B cell (primary cell): ENCODE results near the gene PRPF40A. TPM values are rescaled to one million over a fixed set of nuclear protein-coding genes. Genes with fewer than 3 reads are reported as not detected.

Experiments
- ATAC-seq: fragments of 200-7000 bp; cut with Tn5 transposase; one replicate; pipeline ENCODE4 v1.10.0; 2021; ENCODE audit warnings: low read depth, mild to moderate bottlenecking, moderate number of reproducible peaks, moderate library complexity
- CTCF ChIA-PET: fragments of 350-600 bp; sonication (Branson Sonifier 250); formaldehyde crosslinking; loops from one replicate; lab custom pipeline; 2021; ENCODE audit warnings: antibody characterized with exemption, inconsistent platforms; lab: Charles Lee
- POLR2A ChIA-PET: fragments of 350-600 bp; sonication (Branson Sonifier 250); formaldehyde crosslinking; loops from one replicate; lab custom pipeline; 2021; ENCODE audit warnings: antibody characterized with exemption; lab: Charles Lee
- DNase-seq: peaks from one replicate; pipeline ENCODE4 v3.0.0; 2013
- H2AFZ ChIP-seq: 2 replicates; pipeline ENCODE4 v1.6.1; 2012; ENCODE audit warnings: mild to moderate bottlenecking, low read depth, low read length; ENCODE audit not compliant: insufficient read depth, poor library complexity, severe bottlenecking
- H3K27ac ChIP-seq, 2 donors: 1 replicate in 1 of 2; 2 replicates in 1 of 2; pipeline ENCODE4 v1.5.1; 2012 to 2013; ENCODE audit warnings: low read length in 2 of 2, mild to moderate bottlenecking in 2 of 2, moderate library complexity in 1 of 2
- H3K27me3 ChIP-seq, 4 experiments: fragments of 200-600 bp in 1 of 4; sonication (generic) in 1 of 4; replicated peaks in 1 of 4; 1 replicate in 2 of 4; 2 replicates in 2 of 4; pipeline versions ENCODE4 v1.6.1 to v1.7.0; 2013 to 2016; ENCODE audit warnings: low read length in 3 of 4, mild to moderate bottlenecking in 2 of 4, mixed read lengths in 1 of 4, moderate library complexity in 1 of 4; ENCODE audit not compliant: insufficient read depth in 4 of 4, control insufficient read depth in 3 of 4; ENCODE audit errors: control extremely low read depth in 1 of 4
- H3K36me3 ChIP-seq, 2 experiments: replicated peaks in 1 of 2; 1 replicate in 1 of 2; 2 replicates in 1 of 2; pipeline versions ENCODE4 v1.6.1 to v1.7.1; 2013; ENCODE audit warnings: low read length in 1 of 2; ENCODE audit not compliant: insufficient read depth in 2 of 2, control insufficient read depth in 1 of 2; ENCODE audit errors: control extremely low read depth in 1 of 2, extremely low read depth in 1 of 2
- H3K4me1 ChIP-seq, 2 donors: fragments of 200-600 bp in 1 of 2; sonication (generic) in 1 of 2; 1 replicate in 1 of 2; 2 replicates in 1 of 2; pipeline versions ENCODE4 v1.5.1 to v1.6.1; 2013 to 2017; ENCODE audit warnings: low read length in 2 of 2; ENCODE audit not compliant: control insufficient read depth in 2 of 2, insufficient read depth in 2 of 2
- H3K4me2 ChIP-seq: replicated peaks from 2 replicates; pipeline ENCODE3; 2012; ENCODE audit warnings: mild to moderate bottlenecking, low read depth, low read length; ENCODE audit not compliant: poor library complexity, severe bottlenecking
- H3K4me3 ChIP-seq, 5 experiments: fragments of 200-600 bp in 1 of 5; sonication (generic) in 1 of 5; 1 replicate in 3 of 5; 2 replicates in 2 of 5; pipeline versions ENCODE4 v1.5.1 to v1.7.0; 2011 to 2016; ENCODE audit warnings: low read length in 4 of 5, mild to moderate bottlenecking in 4 of 5, low read depth in 2 of 5, control low read depth in 1 of 5, moderate library complexity in 1 of 5; ENCODE audit not compliant: insufficient read depth in 1 of 5; ENCODE audit errors: control extremely low read depth in 1 of 5, extremely low read depth in 1 of 5
- H3K79me2 ChIP-seq: fragments of 200-600 bp; sonication (generic); one replicate; pipeline ENCODE4 v1.6.0; 2016; ENCODE audit warnings: low read length; ENCODE audit not compliant: control insufficient read depth, insufficient read depth
- H3K9ac ChIP-seq: fragments of 200-600 bp; sonication (generic); 2 replicates; pipeline ENCODE4 v1.6.1; 2017; ENCODE audit warnings: mild to moderate bottlenecking, low read length, moderate library complexity
- H3K9me3 ChIP-seq, 3 donors: one replicate each; pipeline versions ENCODE4 v1.6.1 to v1.7.1; 2013; ENCODE audit warnings: low read length in 2 of 3; ENCODE audit not compliant: control insufficient read depth in 2 of 3, insufficient read depth in 1 of 3; ENCODE audit errors: control extremely low read depth in 1 of 3
- H4K20me1 ChIP-seq: 2 replicates; pipeline ENCODE4 v1.6.0; 2012; ENCODE audit warnings: mild to moderate bottlenecking, low read length; ENCODE audit not compliant: insufficient read depth, control insufficient read depth, poor library complexity, severe bottlenecking
- H3K27ac Mint-ChIP-seq: one replicate; pipeline ENCODE4 v1.8.0; 2021; ENCODE audit warnings: mixed read lengths
- H3K27me3 Mint-ChIP-seq: one replicate; pipeline ENCODE4 v1.8.0; 2021; ENCODE audit warnings: mixed read lengths
- H3K4me1 Mint-ChIP-seq: one replicate; pipeline ENCODE4 v1.8.0; 2021; ENCODE audit warnings: mixed read lengths
- H3K4me3 Mint-ChIP-seq: one replicate; pipeline ENCODE4 v1.8.0; 2021; ENCODE audit warnings: mixed read lengths
- H3K9me3 Mint-ChIP-seq: one replicate; pipeline ENCODE4 v1.8.0; 2022; ENCODE audit warnings: mixed read lengths; ENCODE audit not compliant: insufficient read depth
- EZH2 ChIP-seq: IDR thresholded peaks from 2 replicates; pipeline ENCODE4 v1.6.1; 2012; ENCODE audit warnings: borderline replicate concordance, low read depth, mild to moderate bottlenecking, moderate library complexity, low read length; ENCODE audit not compliant: insufficient read depth, poor library complexity, severe bottlenecking
- WGBS: methylation state at CpG from one replicate; pipeline ENCODE4 v1.1.5; 2013; ENCODE audit warnings: missing lambda C conversion rate; ENCODE audit not compliant: insufficient coverage; 5-methylcytosine and 5-hydroxymethylcytosine counted together
- intact Hi-C: fragments of 100-400 bp; cut with micrococcal nuclease; formaldehyde crosslinking; loops from one replicate; pipeline ENCODE4 v1.10.0; 2022
- polyA plus RNA-seq: library from polyadenylated mRNA; depleted of rRNA; stranded (reverse); fragments of >200 nt; gene quantifications from 2 replicates; pipeline ENCODE4 v1.2.3, GENCODE V29; 2012
- total RNA-seq, 2 donors: library from RNA; stranded (reverse); fragments of 120-200 nt in 1 of 2; gene quantifications; 1 replicate in 1 of 2; 2 replicates in 1 of 2; pipeline versions ENCODE4 v1.2.3 to v1.2.4, GENCODE V29; 2013 to 2022
- TF ChIP-seq, protein P1 (sequence below): fragments of 200-600 bp; IDR thresholded peaks from one replicate; pipeline ENCODE4 v1.8.0; 2022; ENCODE audit warnings: antibody characterized with exemption, mild to moderate bottlenecking

The PRPF40A gene
- total and polyA plus RNA-seq, 2 donors (not counting 1 experiment from before 2014, with no cell fraction given), result 40.4 to 115 TPM

DNA sequence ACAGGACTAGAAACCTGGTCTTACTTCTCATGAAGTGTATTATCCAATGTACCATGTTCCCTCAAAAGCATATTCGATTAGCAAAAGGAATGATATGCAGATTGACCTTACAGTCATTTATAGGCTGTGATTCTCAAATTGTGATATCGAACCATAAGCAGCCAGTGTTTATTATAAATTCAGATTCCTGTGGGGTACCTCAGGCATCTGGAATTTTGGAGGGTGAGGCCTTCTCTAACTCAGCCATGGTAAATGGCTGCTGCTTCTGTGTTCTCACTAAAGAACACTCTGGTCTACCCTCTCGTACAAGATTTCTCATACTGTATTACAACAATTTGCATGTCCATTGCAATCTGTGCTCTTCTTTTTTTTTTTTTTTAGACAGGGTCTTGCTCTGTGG, 84.5 kb downstream of the PRPF40A start:
- no peak overlapping the region for H3K9ac ChIP-seq
- H3K4me3 Mint-ChIP-seq, result no peak overlapping the region
- POLR2A ChIA-PET, result no interaction called here
- ATAC-seq (no peak), DNase-seq (no peak)
- CTCF ChIA-PET, result interaction anchor here (1.3 to 5.4 kb wide), 3 partner anchors 443 to 595 kb away, joined by 3 to 67 read pairs (median 53); partner anchors contain the start of gene STAM2
- no peaks in the 10 kb centered on the region for H4K20me1 ChIP-seq
- no peaks in the 10 kb centered on the region for H3K4me1 ChIP-seq
- intact Hi-C loops, result loop anchor here (5.0 kb wide), 1 partner anchor 300 kb away; no protein-coding TSS in a partner anchor
- 100% methylated on average over 1 of the region's 3 CpGs for WGBS
- H3K27me3 Mint-ChIP-seq, result no peaks in the 10 kb centered on the region
- H3K27ac Mint-ChIP-seq, result no peak overlapping the region
- no peaks in the 10 kb centered on the region for H3K36me3 ChIP-seq
- no peak overlapping the region for H3K27ac ChIP-seq
- peaks cover 5% of the 10 kb centered on the region for H3K4me1 Mint-ChIP-seq
- no peak overlapping the region for H3K4me2 ChIP-seq
- no peak overlapping the region for H3K4me3 ChIP-seq
- no peaks in the 10 kb centered on the region for H3K79me2 ChIP-seq
- no peaks in the 10 kb centered on the region for H3K9me3 Mint-ChIP-seq
- no peaks in the 10 kb centered on the region for H3K27me3 ChIP-seq
- TF ChIP-seq, protein P1, sequence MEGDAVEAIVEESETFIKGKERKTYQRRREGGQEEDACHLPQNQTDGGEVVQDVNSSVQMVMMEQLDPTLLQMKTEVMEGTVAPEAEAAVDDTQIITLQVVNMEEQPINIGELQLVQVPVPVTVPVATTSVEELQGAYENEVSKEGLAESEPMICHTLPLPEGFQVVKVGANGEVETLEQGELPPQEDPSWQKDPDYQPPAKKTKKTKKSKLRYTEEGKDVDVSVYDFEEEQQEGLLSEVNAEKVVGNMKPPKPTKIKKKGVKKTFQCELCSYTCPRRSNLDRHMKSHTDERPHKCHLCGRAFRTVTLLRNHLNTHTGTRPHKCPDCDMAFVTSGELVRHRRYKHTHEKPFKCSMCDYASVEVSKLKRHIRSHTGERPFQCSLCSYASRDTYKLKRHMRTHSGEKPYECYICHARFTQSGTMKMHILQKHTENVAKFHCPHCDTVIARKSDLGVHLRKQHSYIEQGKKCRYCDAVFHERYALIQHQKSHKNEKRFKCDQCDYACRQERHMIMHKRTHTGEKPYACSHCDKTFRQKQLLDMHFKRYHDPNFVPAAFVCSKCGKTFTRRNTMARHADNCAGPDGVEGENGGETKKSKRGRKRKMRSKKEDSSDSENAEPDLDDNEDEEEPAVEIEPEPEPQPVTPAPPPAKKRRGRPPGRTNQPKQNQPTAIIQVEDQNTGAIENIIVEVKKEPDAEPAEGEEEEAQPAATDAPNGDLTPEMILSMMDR, result no peak
- TF ChIP-seq EZH2, result no peak
- no peaks in the 10 kb centered on the region for H3K9me3 ChIP-seq
- H2AFZ ChIP-seq, result no peak overlapping the region

GRCh38 chr2:152630466-152630865, 86.8 kb downstream of the PRPF40A start:
- Mint-ChIP-seq H3K9me3 (no peaks in the 10 kb centered on the region), H3K4me3 (no peak overlapping the region), H3K27me3 (no peaks in the 10 kb centered on the region), H3K4me1 (peaks cover 2% of the 10 kb centered on the region), H3K27ac (no peak overlapping the region)
- no peak for TF ChIP-seq EZH2
- TF ChIP-seq, protein P1, result no peak
- no peak overlapping the region for H3K9ac ChIP-seq
- H2AFZ ChIP-seq, result no peak overlapping the region
- no peaks in the 10 kb centered on the region for H4K20me1 ChIP-seq
- no peaks in the 10 kb centered on the region for H3K9me3 ChIP-seq
- WGBS, result 92% methylated on average over 2 of the region's 4 CpGs
- ChIA-PET POLR2A (no interaction called here), CTCF (interaction anchor here (0.7 to 1.2 kb wide), 3 partner anchors 14 to 445 kb away, joined by 3 to 4 read pairs (median 3); no protein-coding TSS in a partner anchor)
- H3K4me2 ChIP-seq, result no peak overlapping the region
- ATAC-seq, result no peak
- no peak overlapping the region for H3K4me3 ChIP-seq
- H3K36me3 ChIP-seq, result no peaks in the 10 kb centered on the region
- no peaks in the 10 kb centered on the region for H3K4me1 ChIP-seq
- no peak overlapping the region for H3K27ac ChIP-seq
- H3K27me3 ChIP-seq, result no peaks in the 10 kb centered on the region
- DNase-seq, result no peak
- H3K79me2 ChIP-seq, result no peaks in the 10 kb centered on the region
- intact Hi-C loops, result loop anchor here (5.0 kb wide), 1 partner anchor 298 kb away; no protein-coding TSS in a partner anchor
